ENCODE measurements around the gene FYN.

Gene FYN

GRCh38 chr6:111825439-111826086, 47.7 kb downstream of the FYN start:
- TF ChIP-seq POLR2AphosphoS5 (IDR thresholded peaks at IDR 0.05; ENCODE audit: low read depth, low read length) = no peak
- TF ChIP-seq TAF1 (IDR thresholded peaks at IDR 0.05; ENCODE audit: borderline replicate concordance, low read depth, low read length) = no peak
- no peak for TF ChIP-seq POLR2A (IDR thresholded peaks at IDR 0.05; ENCODE audit: low read depth, low read length)

GRCh38 chr6:111824608-111825337, 48.5 kb downstream of the FYN start:
- DNase-seq (ENCODE audit: insufficient read length) = no peak
- TF ChIP-seq POLR2AphosphoS5 (IDR thresholded peaks at IDR 0.05; ENCODE audit: low read depth, low read length) (no peak), TAF1 (IDR thresholded peaks at IDR 0.05; ENCODE audit: borderline replicate concordance, low read depth, low read length) (no peak), POLR2A (IDR thresholded peaks at IDR 0.05; ENCODE audit: low read depth, low read length) (no peak)
- FAIRE-seq = no peak

More at GRCh38 chr6:111825439-111826086, 47.7 kb downstream of the FYN start:
- FAIRE-seq = no peak
- no peak for DNase-seq (ENCODE audit: insufficient read length)

- TF ChIP-seq TAF1 (IDR thresholded peaks at IDR 0.05; ENCODE audit: borderline replicate concordance, low read depth, low read length) = no peak
- no peak for TF ChIP-seq POLR2A (IDR thresholded peaks at IDR 0.05; ENCODE audit: low read depth, low read length)
- no peak for TF ChIP-seq POLR2AphosphoS5 (IDR thresholded peaks at IDR 0.05; ENCODE audit: low read depth, low read length)
- FAIRE-seq = no peak
- no peak for DNase-seq (ENCODE audit: insufficient read length)
These were observed 49.2 kb downstream of the FYN start for GRCh38 chr6:111823831-111824607.

- no peak for FAIRE-seq
- TF ChIP-seq POLR2AphosphoS5 (IDR thresholded peaks at IDR 0.05; ENCODE audit: low read depth, low read length) = no peak
- no peak for TF ChIP-seq POLR2A (IDR thresholded peaks at IDR 0.05; ENCODE audit: low read depth, low read length)
- TF ChIP-seq TAF1 (IDR thresholded peaks at IDR 0.05; ENCODE audit: borderline replicate concordance, low read depth, low read length) = no peak
These were observed 50.2 kb downstream of the FYN start for GRCh38 chr6:111823012-111823411.

GRCh38 chr6:111819458-111819857, 53.8 kb downstream of the FYN start:
- TF ChIP-seq POLR2A (IDR thresholded peaks at IDR 0.05; ENCODE audit: low read depth, low read length) (no peak), TAF1 (IDR thresholded peaks at IDR 0.05; ENCODE audit: borderline replicate concordance, low read depth, low read length) (no peak)
- FAIRE-seq (no peak), DNase-seq (ENCODE audit: insufficient read length) (no peak)

More at GRCh38 chr6:111823012-111823411, 50.2 kb downstream of the FYN start:
- DNase-seq (ENCODE audit: insufficient read length) = no peak

GRCh38 chr6:111818539-111819226, 54.6 kb downstream of the FYN start:
- TF ChIP-seq POLR2A (IDR thresholded peaks at IDR 0.05; ENCODE audit: low read depth, low read length) (no peak), TAF1 (IDR thresholded peaks at IDR 0.05; ENCODE audit: borderline replicate concordance, low read depth, low read length) (no peak), POLR2AphosphoS5 (IDR thresholded peaks at IDR 0.05; ENCODE audit: low read depth, low read length) (no peak)
- no peak for DNase-seq (ENCODE audit: insufficient read length)
- FAIRE-seq = no peak

GRCh38 chr6:111817451-111818120, 55.7 kb downstream of the FYN start:
- no peak for DNase-seq (ENCODE audit: insufficient read length)
- TF ChIP-seq TAF1 (IDR thresholded peaks at IDR 0.05; ENCODE audit: borderline replicate concordance, low read depth, low read length) (no peak), POLR2AphosphoS5 (IDR thresholded peaks at IDR 0.05; ENCODE audit: low read depth, low read length) (no peak), POLR2A (IDR thresholded peaks at IDR 0.05; ENCODE audit: low read depth, low read length) (no peak)
- FAIRE-seq = no peak

GRCh38 chr6:111813677-111814310, 59.5 kb downstream of the FYN start:
- FAIRE-seq (no peak), DNase-seq (ENCODE audit: insufficient read length) (no peak)
- TF ChIP-seq POLR2AphosphoS5 (IDR thresholded peaks at IDR 0.05; ENCODE audit: low read depth, low read length) = no peak
- no peak for TF ChIP-seq TAF1 (IDR thresholded peaks at IDR 0.05; ENCODE audit: borderline replicate concordance, low read depth, low read length)
- no peak for TF ChIP-seq POLR2A (IDR thresholded peaks at IDR 0.05; ENCODE audit: low read depth, low read length)

- no peak for FAIRE-seq
- TF ChIP-seq POLR2A (IDR thresholded peaks at IDR 0.05; ENCODE audit: low read depth, low read length) (no peak), POLR2AphosphoS5 (IDR thresholded peaks at IDR 0.05; ENCODE audit: low read depth, low read length) (no peak), TAF1 (IDR thresholded peaks at IDR 0.05; ENCODE audit: borderline replicate concordance, low read depth, low read length) (no peak)
- no peak for DNase-seq (ENCODE audit: insufficient read length)
These were observed 60.0 kb downstream of the FYN start for GRCh38 chr6:111813237-111813636.
